Type B pancreatic cell (in vitro differentiated cells): ENCODE measurements around the gene CETN1. TPM values are rescaled to one million over a fixed set of nuclear protein-coding genes. Genes with fewer than 3 reads are reported as not detected.
A peak's percentile ranks its signal among the peaks of the same experiment; 100 is the strongest.

Experiments used
- DNase-seq: peaks from one replicate; pipeline ENCODE4 v3.0.0; 2021; ENCODE audit warnings: mixed read lengths; ENCODE audit not compliant: unreplicated experiment; ENCODE audit errors: extremely low spot score
- H3K27ac Mint-ChIP-seq: 2 replicates; pipeline ENCODE4 v1.8.0; 2021; ENCODE audit warnings: mild to moderate bottlenecking, mixed read lengths
- H3K27me3 Mint-ChIP-seq: 2 replicates; pipeline ENCODE4 v1.8.0; 2021; ENCODE audit warnings: mixed read lengths
- H3K36me3 Mint-ChIP-seq: 2 replicates; pipeline ENCODE4 v1.8.0; 2021; ENCODE audit warnings: mixed read lengths
- H3K4me1 Mint-ChIP-seq: one replicate; pipeline ENCODE4 v1.8.0; 2021; ENCODE audit warnings: mixed read lengths; ENCODE audit not compliant: unreplicated experiment
- H3K4me3 Mint-ChIP-seq: 2 replicates; pipeline ENCODE4 v1.8.0; 2021; ENCODE audit warnings: mild to moderate bottlenecking, mixed read lengths
- H3K9me3 Mint-ChIP-seq: 2 replicates; pipeline ENCODE4 v1.8.0; 2021; ENCODE audit warnings: mixed read lengths
- CTCF ChIP-seq: fragments of 200-600 bp; sonication (generic); conservative IDR thresholded peaks from 2 replicates; pipeline ENCODE4 v1.5.0; 2021; ENCODE audit warnings: antibody characterized with exemption, mild to moderate bottlenecking
- total RNA-seq: library from RNA; stranded (reverse); gene quantifications from 2 replicates; pipeline ENCODE4 v1.2.1, GENCODE V29; 2021; ENCODE audit warnings: low replicate concordance

The CETN1 gene
- total RNA-seq, 1 donor from 2014 or later, result not detected

- no peaks in the 10 kb centered on the region for H3K36me3 Mint-ChIP-seq
- H3K9me3 Mint-ChIP-seq, result no peaks in the 10 kb centered on the region
- H3K4me1 Mint-ChIP-seq, result peaks cover 18% of the 10 kb centered on the region
- no peak for TF ChIP-seq CTCF
- H3K27me3 Mint-ChIP-seq, result no peaks in the 10 kb centered on the region
- H3K27ac Mint-ChIP-seq, result no peak overlapping the region
- peak overlapping the region; percentile 84 for H3K4me3 Mint-ChIP-seq
- no peak for DNase-seq
Measured at GRCh38 chr18:596288-596881, 16.2 kb downstream of the CETN1 start.

- no peaks in the 10 kb centered on the region for H3K27me3 Mint-ChIP-seq
- TF ChIP-seq CTCF, result no peak
- H3K4me1 Mint-ChIP-seq, result peaks cover 27% of the 10 kb centered on the region
- peak overlapping the region; percentile 11 for H3K27ac Mint-ChIP-seq
- H3K4me3 Mint-ChIP-seq, result peak overlapping the region; percentile 89
- no peak for DNase-seq
- no peaks in the 10 kb centered on the region for H3K36me3 Mint-ChIP-seq
- H3K9me3 Mint-ChIP-seq, result no peaks in the 10 kb centered on the region
Measured at GRCh38 chr18:598124-598589, 18.0 kb downstream of the CETN1 start.

- H3K9me3 Mint-ChIP-seq, result no peaks in the 10 kb centered on the region
- no peak overlapping the region for H3K27ac Mint-ChIP-seq
- no peak for DNase-seq
Measured at GRCh38 chr18:600107-600506, 19.9 kb downstream of the CETN1 start.

GRCh38 chr18:604771-605170 is 24.6 kb downstream of the CETN1 start:
- Mint-ChIP-seq H3K36me3 (no peaks in the 10 kb centered on the region), H3K9me3 (no peaks in the 10 kb centered on the region), H3K27me3 (no peaks in the 10 kb centered on the region), H3K4me1 (peaks cover 15% of the 10 kb centered on the region), H3K4me3 (no peak overlapping the region), H3K27ac (no peak overlapping the region)
- no peak for TF ChIP-seq CTCF
- DNase-seq, result no peak

More at GRCh38 chr18:600107-600506, 19.9 kb downstream of the CETN1 start:
- Mint-ChIP-seq H3K36me3 (no peaks in the 10 kb centered on the region), H3K4me1 (peaks cover 27% of the 10 kb centered on the region), H3K4me3 (no peak overlapping the region), H3K27me3 (no peaks in the 10 kb centered on the region)
- no peak for TF ChIP-seq CTCF

GRCh38 chr18:607930-608329 is 27.8 kb downstream of the CETN1 start:
- Mint-ChIP-seq H3K27me3 (no peaks in the 10 kb centered on the region), H3K36me3 (no peaks in the 10 kb centered on the region), H3K4me3 (no peak overlapping the region), H3K4me1 (no peaks in the 10 kb centered on the region), H3K27ac (no peak overlapping the region), H3K9me3 (no peaks in the 10 kb centered on the region)
- DNase-seq, result no peak
- TF ChIP-seq CTCF, result no peak
